Neural progenitor cell (in vitro differentiated cells): ENCODE results near the gene LIPE. TPM values are rescaled to one million over a fixed set of nuclear protein-coding genes. Genes with fewer than 3 reads are reported as not detected.

ENCODE experiments used
- DNase-seq: peaks from one replicate; pipeline ENCODE4 v3.0.0-alpha.2; 2016; ENCODE audit warnings: low spot score
- H2AFZ ChIP-seq: fragments of 200-600 bp; sonication (generic); replicated peaks from 2 replicates; pipeline ENCODE4 v1.6.1; 2016; ENCODE audit warnings: antibody characterized with exemption
- H3F3A ChIP-seq: fragments of 200-600 bp; sonication (generic); 2 replicates; pipeline ENCODE4 v1.6.1; 2016; ENCODE audit warnings: antibody characterized with exemption, low read depth
- H3K27ac ChIP-seq: fragments of 200-600 bp; sonication (generic); 2 replicates; pipeline ENCODE4 v1.5.1; 2016; ENCODE audit warnings: mild to moderate bottlenecking
- H3K27me3 ChIP-seq: fragments of 200-600 bp; sonication (generic); 2 replicates; pipeline ENCODE4 v1.6.1; 2016; ENCODE audit warnings: mild to moderate bottlenecking, moderate library complexity
- H3K36me3 ChIP-seq: fragments of 200-600 bp; sonication (generic); 2 replicates; pipeline ENCODE4 v1.5.1; 2016
- H3K4me1 ChIP-seq: fragments of 200-600 bp; sonication (generic); 2 replicates; pipeline ENCODE4 v1.6.1; 2016; ENCODE audit warnings: mixed run types
- H3K4me2 ChIP-seq: fragments of 200-600 bp; sonication (generic); 2 replicates; pipeline ENCODE4 v1.6.1; 2016
- H3K4me3 ChIP-seq: fragments of 200-600 bp; sonication (generic); 2 replicates; pipeline ENCODE4 v1.5.1; 2016
- H3K79me2 ChIP-seq: fragments of 200-600 bp; sonication (generic); 2 replicates; pipeline ENCODE4 v1.6.1; 2016; ENCODE audit warnings: low read depth
- H3K9ac ChIP-seq: fragments of 200-600 bp; sonication (generic); 2 replicates; pipeline ENCODE4 v1.6.1; 2016
- H3K9me3 ChIP-seq: fragments of 200-600 bp; sonication (generic); 2 replicates; pipeline ENCODE4 v1.5.1; 2016; ENCODE audit warnings: low read depth
- H4K20me1 ChIP-seq: fragments of 200-600 bp; sonication (generic); 2 replicates; pipeline ENCODE4 v1.6.1; 2016; ENCODE audit warnings: low read depth
- H3K27ac Mint-ChIP-seq: 3 replicates; pipeline ENCODE4 v1.8.0; 2021; ENCODE audit warnings: mixed read lengths
- H3K27me3 Mint-ChIP-seq: 2 replicates; pipeline ENCODE4 v1.8.0; 2022; ENCODE audit warnings: low read depth, mild to moderate bottlenecking, inconsistent platforms, moderate library complexity, mixed read lengths; ENCODE audit not compliant: insufficient read depth
- H3K36me3 Mint-ChIP-seq: 3 replicates; pipeline ENCODE4 v1.8.0; 2021; ENCODE audit warnings: mixed read lengths
- H3K4me1 Mint-ChIP-seq: 3 replicates; pipeline ENCODE4 v1.8.0; 2021; ENCODE audit warnings: mixed read lengths
- H3K4me3 Mint-ChIP-seq: 3 replicates; pipeline ENCODE4 v1.8.0; 2021; ENCODE audit warnings: mild to moderate bottlenecking, moderate library complexity, mixed read lengths
- H3K9me3 Mint-ChIP-seq: 3 replicates; pipeline ENCODE4 v1.8.0; 2020; ENCODE audit warnings: mixed read lengths
- CTCF ChIP-seq: fragments of 200-600 bp; sonication (generic); IDR thresholded peaks from 2 replicates; pipeline ENCODE4 v1.5.1; 2017; ENCODE audit warnings: antibody characterized with exemption, mild to moderate bottlenecking
- EZH2 ChIP-seq: fragments of 200-600 bp; sonication (generic); IDR thresholded peaks from 2 replicates; pipeline ENCODE4 v1.6.1; 2017; ENCODE audit warnings: antibody characterized with exemption, mild to moderate bottlenecking, moderate library complexity
- EZH2phosphoT487 ChIP-seq: fragments of 200-600 bp; sonication (generic); IDR thresholded peaks from 2 replicates; pipeline ENCODE4 v1.6.1; 2017; ENCODE audit warnings: antibody characterized with exemption
- total RNA-seq: library from RNA; depleted of rRNA; stranded (reverse); fragments of >200 nt; gene quantifications from 2 replicates; pipeline ENCODE4 v1.2.3, GENCODE V29; 2015; ENCODE audit warnings: low replicate concordance

LIPE gene
- total RNA-seq, 1 donor from 2014 or later, result 3.5 TPM

GRCh38 chr19:42412661-42413076 is 14.5 kb downstream of the LIPE start:
- Histone ChIP-seq H3K4me2 (no peak overlapping the region), H3K4me3 (no peak overlapping the region), H3K27ac (no peak overlapping the region), H3K4me1 (peaks cover 7% of the 10 kb centered on the region), H3K9ac (no peak overlapping the region), H3K9me3 (no peaks in the 10 kb centered on the region), H3K27me3 (peaks cover 11% of the 10 kb centered on the region), H2AFZ (no peak overlapping the region), H4K20me1 (peaks cover 73% of the 10 kb centered on the region), H3K36me3 (no peaks in the 10 kb centered on the region), H3F3A (peaks cover 8% of the 10 kb centered on the region), H3K79me2 (no peaks in the 10 kb centered on the region)
- H3K4me3 Mint-ChIP-seq, result peak overlapping the region; percentile 7
- H3K9me3 Mint-ChIP-seq, result no peaks in the 10 kb centered on the region
- DNase-seq, result no peak
- peaks cover 10% of the 10 kb centered on the region for H3K36me3 Mint-ChIP-seq
- H3K27me3 Mint-ChIP-seq, result peaks cover 15% of the 10 kb centered on the region
- TF ChIP-seq CTCF, result no peak
- no peak for TF ChIP-seq EZH2
- no peak for TF ChIP-seq EZH2phosphoT487
- H3K4me1 Mint-ChIP-seq, result peaks cover 18% of the 10 kb centered on the region
- peak overlapping the region; percentile 55 for H3K27ac Mint-ChIP-seq

GRCh38 chr19:42412227-42412626 is 15.0 kb downstream of the LIPE start:
- Histone ChIP-seq H3K9ac (no peak overlapping the region), H3K4me3 (no peak overlapping the region), H3F3A (peaks cover 8% of the 10 kb centered on the region), H3K36me3 (no peaks in the 10 kb centered on the region), H3K9me3 (no peaks in the 10 kb centered on the region), H3K4me1 (peaks cover 7% of the 10 kb centered on the region), H3K27ac (no peak overlapping the region), H4K20me1 (peaks cover 76% of the 10 kb centered on the region), H3K4me2 (no peak overlapping the region), H3K79me2 (no peaks in the 10 kb centered on the region), H3K27me3 (peaks cover 11% of the 10 kb centered on the region), H2AFZ (no peak overlapping the region)
- peak; percentile 33 for DNase-seq
- peaks cover 10% of the 10 kb centered on the region for H3K36me3 Mint-ChIP-seq
- H3K4me3 Mint-ChIP-seq, result peak overlapping the region; percentile 63
- TF ChIP-seq EZH2 (no peak), CTCF (no peak)
- H3K27ac Mint-ChIP-seq, result peak overlapping the region; percentile 21
- peaks cover 18% of the 10 kb centered on the region for H3K4me1 Mint-ChIP-seq
- H3K27me3 Mint-ChIP-seq, result peaks cover 15% of the 10 kb centered on the region
- no peaks in the 10 kb centered on the region for H3K9me3 Mint-ChIP-seq

- H3K9me3 ChIP-seq, result no peaks in the 10 kb centered on the region
- no peak for TF ChIP-seq EZH2
- no peak for TF ChIP-seq EZH2phosphoT487
- no peak for TF ChIP-seq CTCF
- peaks cover 18% of the 10 kb centered on the region for H3K4me1 Mint-ChIP-seq
- H3K4me2 ChIP-seq, result no peak overlapping the region
- peaks cover 13% of the 10 kb centered on the region for H3K36me3 Mint-ChIP-seq
- H3K4me1 ChIP-seq, result peaks cover 7% of the 10 kb centered on the region
- H3K4me3 ChIP-seq, result no peak overlapping the region
- H3F3A ChIP-seq, result peaks cover 8% of the 10 kb centered on the region
- peaks cover 82% of the 10 kb centered on the region for H4K20me1 ChIP-seq
- H3K4me3 Mint-ChIP-seq, result peak overlapping the region; percentile 63
- H3K36me3 ChIP-seq, result no peaks in the 10 kb centered on the region
- peaks cover 11% of the 10 kb centered on the region for H3K27me3 ChIP-seq
- no peak for DNase-seq
- no peaks in the 10 kb centered on the region for H3K79me2 ChIP-seq
- peaks cover 15% of the 10 kb centered on the region for H3K27me3 Mint-ChIP-seq
- peak overlapping the region; percentile 21 for H3K27ac Mint-ChIP-seq
- H3K9me3 Mint-ChIP-seq, result no peaks in the 10 kb centered on the region
- H2AFZ ChIP-seq, result no peak overlapping the region
- H3K27ac ChIP-seq, result no peak overlapping the region
- no peak overlapping the region for H3K9ac ChIP-seq
Measured at GRCh38 chr19:42411581-42412178, 15.5 kb downstream of the LIPE start.
